HepG2 (cell line): ENCODE data around the gene CDC14B. TPM values are rescaled to one million over a fixed set of nuclear protein-coding genes. Genes with fewer than 3 reads are reported as not detected.

Source experiments
- ATAC-seq: fragments of 200-7000 bp; cut with Tn5 transposase; 3 replicates; pipeline ENCODE4 v1.9.1; 2020; ENCODE audit warnings: mild to moderate bottlenecking, moderate library complexity
- BruUV-seq: library from RNA; stranded (reverse); fragments of 400-500 nt; replicated peaks from 2 replicates; lab custom pipeline; 2021; lab: Mats Ljungman, UMichigan
- CTCF ChIA-PET: fragments of 300-600 bp; formaldehyde crosslinking; extraction: SDS; loops from one replicate; lab custom pipeline; 2021; ENCODE audit warnings: low total read pairs, inconsistent platforms, low intra/inter-chr PET ratio; lab: Yijun Ruan, JAX
- POLR2A ChIA-PET: fragments of 350-600 bp; sonication (Branson Sonifier 250); formaldehyde crosslinking; loops from one replicate; lab custom pipeline; 2020; ENCODE audit warnings: antibody characterized with exemption, inconsistent platforms; lab: Yijun Ruan, JAX
- DNase-seq: peaks from one replicate; pipeline ENCODE4 v3.0.0-alpha.2; 2015; ENCODE audit warnings: low spot score
- FAIRE-seq: peaks from 3 replicates; lab custom pipeline; 2011; peaks lifted over from hg19 to GRCh38; lab: Jason Lieb, UNC
- H2AFZ ChIP-seq: one replicate; pipeline ENCODE4 v1.6.1; 2011; ENCODE audit warnings: low read length, inconsistent platforms
- H3K27ac ChIP-seq: fragments of 300-600 bp; 3 replicates; pipeline ENCODE4 v1.8.0; 2011; ENCODE audit warnings: mixed run types, mild to moderate bottlenecking, mixed read lengths, low read length, inconsistent platforms; ENCODE audit not compliant: insufficient read depth; ENCODE audit errors: extremely low read length
- H3K27me3 ChIP-seq, 2 experiments: fragments of 200-600 bp in 1 of 2; 2 replicates in 1 of 2; 3 replicates in 1 of 2; pipeline versions ENCODE4 v1.6.0 to v1.8.0; 2011; ENCODE audit warnings: low read length in 2 of 2, mild to moderate bottlenecking in 2 of 2, moderate library complexity in 2 of 2, inconsistent platforms in 1 of 2; ENCODE audit not compliant: insufficient read depth in 2 of 2, control insufficient read depth in 1 of 2
- H3K36me3 ChIP-seq, 2 experiments: fragments of 200-600 bp in 1 of 2; replicated peaks in 1 of 2; 2 replicates in 1 of 2; 3 replicates in 1 of 2; pipeline versions ENCODE4 v1.5.1 to v1.8.0; 2011; ENCODE audit warnings: low read length in 2 of 2, inconsistent platforms in 1 of 2; ENCODE audit not compliant: insufficient read depth in 2 of 2, control insufficient read depth in 1 of 2
- H3K4me1 ChIP-seq: 2 replicates; pipeline ENCODE4 v1.5.1; 2012; ENCODE audit warnings: low read length, inconsistent platforms; ENCODE audit not compliant: insufficient read depth
- H3K4me2 ChIP-seq: 2 replicates; pipeline ENCODE4 v1.6.0; 2011; ENCODE audit warnings: low read depth, low read length, inconsistent platforms
- H3K4me3 ChIP-seq, 3 experiments: fragments of 200-600 bp in 1 of 3; sonication (generic), shearing (Covaris generic) in 1 of 3; replicated peaks in 1 of 3; 2 replicates each; pipeline ENCODE4 v1.5.1; 2011 to 2016; ENCODE audit warnings: low read length in 3 of 3, inconsistent platforms in 2 of 3, low read depth in 2 of 3, mild to moderate bottlenecking in 2 of 3, control low read depth in 1 of 3, mixed read lengths in 1 of 3; ENCODE audit not compliant: insufficient read depth in 1 of 3
- H3K79me2 ChIP-seq: one replicate; pipeline ENCODE4 v1.6.1; 2011; ENCODE audit warnings: low read length, inconsistent platforms; ENCODE audit not compliant: insufficient read depth
- H3K9ac ChIP-seq: 2 replicates; pipeline ENCODE4 v1.6.0; 2011; ENCODE audit warnings: mild to moderate bottlenecking, low read depth, low read length, inconsistent platforms; ENCODE audit not compliant: insufficient read depth
- H3K9me3 ChIP-seq: 2 replicates; pipeline ENCODE4 v1.5.1; 2012; ENCODE audit warnings: mild to moderate bottlenecking, low read length
- H4K20me1 ChIP-seq: 2 replicates; pipeline ENCODE4 v1.6.0; 2011; ENCODE audit warnings: inconsistent platforms, mild to moderate bottlenecking, low read length, moderate library complexity; ENCODE audit not compliant: insufficient read depth
- HMGXB3 ChIP-seq: sonication (generic); formaldehyde crosslinking; IDR thresholded peaks from 2 replicates; pipeline ENCODE4 v1.4.0; 2020; ENCODE audit warnings: missing genetic modification reagents, borderline replicate concordance
- KMT2A ChIP-seq: sonication (generic); formaldehyde crosslinking; IDR thresholded peaks from 2 replicates; pipeline ENCODE4 v1.4.0; 2020; ENCODE audit warnings: missing genetic modification reagents
- PBX2 ChIP-seq: IDR thresholded peaks from 2 replicates; pipeline ENCODE4 v1.6.1; 2016; ENCODE audit warnings: control low read depth
- PHF21A ChIP-seq: sonication (generic); formaldehyde crosslinking; IDR thresholded peaks from 2 replicates; pipeline ENCODE4 v1.5.0; 2020; ENCODE audit warnings: mild to moderate bottlenecking, missing genetic modification reagents
- RAD21 ChIP-seq: fragments of 450-650 bp; formaldehyde crosslinking; IDR thresholded peaks from 2 replicates; pipeline ENCODE4 v1.5.0; 2020; ENCODE audit warnings: mild to moderate bottlenecking
- SIN3A ChIP-seq: IDR thresholded peaks from 2 replicates; pipeline ENCODE4 v1.6.1; 2011; ENCODE audit warnings: low read depth, mild to moderate bottlenecking, control low read depth, low read length, borderline replicate concordance
- ZFAT ChIP-seq: sonication (generic); formaldehyde crosslinking; conservative IDR thresholded peaks from 2 replicates; pipeline ENCODE4 v1.8.1; 2023; ENCODE audit warnings: missing genetic modification reagents, inconsistent platforms
- ZFX ChIP-seq: sonication (generic); formaldehyde crosslinking; IDR thresholded peaks from 2 replicates; pipeline ENCODE4 v1.4.0; 2020; ENCODE audit warnings: mild to moderate bottlenecking, low read depth, missing genetic modification reagents, moderate library complexity
- ZFY ChIP-seq: sonication (generic); formaldehyde crosslinking; IDR thresholded peaks from 2 replicates; pipeline ENCODE4 v1.4.0; 2020; ENCODE audit warnings: missing genetic modification reagents
- ZNF430 ChIP-seq: sonication (generic); formaldehyde crosslinking; IDR thresholded peaks from 2 replicates; pipeline ENCODE4 v1.9.0; 2021; ENCODE audit warnings: mild to moderate bottlenecking, missing genetic modification reagents
- ZNF678 ChIP-seq: sonication (generic); formaldehyde crosslinking; IDR thresholded peaks from 2 replicates; pipeline ENCODE4 v1.4.0; 2020; ENCODE audit warnings: mild to moderate bottlenecking, missing genetic modification reagents
- WGBS: methylation state at CpG from one replicate; pipeline ENCODE4 v1.1.6; 2017; ENCODE audit warnings: low lambda C conversion rate; 5-methylcytosine and 5-hydroxymethylcytosine counted together
- in situ Hi-C: cut with HindIII; loops from 2 replicates; pipeline ENCODE4 v1.10.0; 2017; ENCODE audit warnings: low pct_unique_long_range_greater_than_20kb; ENCODE audit not compliant: extremely low pct_ligation_motif_present
- intact Hi-C: fragments of 100-400 bp; cut with micrococcal nuclease; formaldehyde crosslinking; loops from one replicate; pipeline ENCODE4 v1.10.0; 2022; ENCODE audit not compliant: unreplicated experiment
- polyA plus RNA-seq, 8 experiments: library from polyadenylated mRNA; depleted of rRNA in 3 of 8; stranded (reverse) in 7 of 8; unstranded in 1 of 8; fragments of >200 nt; fragmentation: Illumina TruSeq in 4 of 8; extraction: Trizol in 4 of 8; gene quantifications; 2 replicates each; pipeline versions ENCODE4 v1.2.1 to v1.2.3, GENCODE V29; 2011 to 2016; ENCODE audit warnings: low read depth in 4 of 8, missing spikeins in 1 of 8, mixed read lengths in 1 of 8; ENCODE audit not compliant: insufficient read depth in 1 of 8
- total RNA-seq, 5 experiments: library from RNA; depleted of rRNA; stranded (reverse); fragments of >200 nt; fragmentation: Illumina TruSeq; extraction: Trizol; gene quantifications; 2 replicates each; pipeline ENCODE4 v1.2.3, GENCODE V29; 2016; ENCODE audit warnings: low read depth in 1 of 5
- TF ChIP-seq, protein P1 (sequence below): IDR thresholded peaks from 2 replicates; pipeline ENCODE4 v1.6.1; 2016; ENCODE audit warnings: low read depth, borderline replicate concordance

CDC14B gene
- total and polyA plus RNA-seq, 2 of the 13 experiments (the other 11 are each of a cell fraction or from before 2014, with no cell fraction given), result 25.8 to 33.3 TPM

DNA sequence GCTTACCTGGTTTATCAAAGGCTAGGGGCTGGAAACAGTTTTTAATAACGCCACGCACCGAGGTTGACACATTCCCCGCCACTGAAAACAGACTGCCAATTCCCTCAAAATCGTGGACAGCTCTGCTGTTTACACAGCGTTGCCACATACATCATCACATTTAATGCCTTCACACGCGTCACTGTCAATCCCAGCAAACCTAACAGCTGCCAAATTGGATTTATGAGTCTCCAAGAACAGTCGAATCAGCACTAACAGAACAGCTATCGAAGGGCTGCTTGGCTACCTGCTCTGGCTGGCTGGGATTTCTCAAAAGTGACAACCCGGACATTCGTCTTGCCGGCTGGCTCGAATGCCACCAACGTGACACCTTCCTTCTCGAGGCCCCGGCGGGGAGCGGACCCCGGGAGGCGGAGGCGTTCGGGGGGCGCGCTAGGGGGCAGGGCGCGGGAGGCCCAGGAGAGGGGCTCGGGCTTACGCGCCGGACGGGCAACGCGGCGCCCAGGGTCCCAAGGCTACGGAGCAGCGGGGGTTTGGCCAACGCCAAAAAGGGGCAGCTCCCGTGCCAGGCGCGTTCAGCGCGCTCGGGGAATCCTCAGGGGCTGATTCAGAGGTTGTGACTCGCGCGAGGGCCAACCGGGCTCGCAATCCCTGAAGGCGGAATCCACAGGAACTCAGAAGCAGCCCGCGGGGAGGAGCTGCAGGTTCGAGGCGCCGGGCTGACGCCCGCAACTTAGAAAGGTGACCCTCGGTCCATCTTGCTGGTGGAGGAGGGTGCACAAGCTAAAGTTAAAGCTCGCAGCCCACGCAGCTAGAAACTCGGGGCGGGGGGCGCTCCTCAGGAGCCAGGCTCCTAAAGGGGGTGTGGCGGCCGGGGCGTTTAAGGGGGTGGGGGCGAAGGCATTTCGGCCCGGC lies 1.2 kb downstream of the CDC14B start (continued):
- TF ChIP-seq SIN3A (peak; percentile 79; the same call in 1 of the 2 replicates), HMGXB3 (CRISPR knock-in tag) (no peak), PHF21A (CRISPR knock-in tag) (0 out of 2 replicates have a peak, but pooled peaks have one; percentile 40), ZFAT (CRISPR knock-in tag) (no peak)

GRCh38 chr9:96617439-96618185 lies 2.0 kb downstream of the CDC14B start:
- H3K4me2 ChIP-seq, result peak overlapping the region; percentile 82
- no peak for DNase-seq
- TF ChIP-seq PBX2 (CRISPR knock-in tag) (no peak), ZNF678 (CRISPR knock-in tag) (0 out of 2 replicates have a peak, but pooled peaks have one; percentile 9), KMT2A (0 out of 2 replicates have a peak, but pooled peaks have one; percentile 16), RAD21 (CRISPR knock-in tag) (no peak), ZNF430 (peak; percentile 8; the same call in 1 of the 2 replicates), ZFY (CRISPR knock-in tag) (0 out of 2 replicates have a peak, but pooled peaks have one; percentile 8), ZFX (CRISPR knock-in tag) (peak; percentile 39; the same call in 1 of the 2 replicates)
- TF ChIP-seq, protein P1, sequence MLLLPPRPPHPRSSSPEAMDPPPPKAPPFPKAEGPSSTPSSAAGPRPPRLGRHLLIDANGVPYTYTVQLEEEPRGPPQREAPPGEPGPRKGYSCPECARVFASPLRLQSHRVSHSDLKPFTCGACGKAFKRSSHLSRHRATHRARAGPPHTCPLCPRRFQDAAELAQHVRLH, result peak; percentile 14; the same call in 1 of the 2 replicates
- peak; percentile 32 for ATAC-seq
- peaks cover 26% of the 10 kb centered on the region for H4K20me1 ChIP-seq
- intact Hi-C loops (loop anchor here (2.0 to 5.0 kb wide), 3 partner anchors 35 to 165 kb away; partner anchors contain the start of gene HABP4), in situ Hi-C loops (no loop called here)
- no peak overlapping the region for H2AFZ ChIP-seq
- peaks cover 61% of the 10 kb centered on the region for H3K79me2 ChIP-seq
- H3K4me3 ChIP-seq, result peak overlapping the region; percentile 85 to 89 (median 87)
- H3K36me3 ChIP-seq, result no peaks in the 10 kb centered on the region
- H3K9me3 ChIP-seq, result no peaks in the 10 kb centered on the region
- FAIRE-seq, result no peak
- POLR2A ChIA-PET, result interaction anchor here (1.3 to 3.9 kb wide), 3 partner anchors 38 to 168 kb away, joined by 4 to 21 read pairs (median 5); partner anchors contain the start of gene PRXL2C
- CTCF ChIA-PET, result no interaction called here
- TSS peak; percentile 52 for BruUV-seq
- H3K9ac ChIP-seq, result peak overlapping the region; percentile 83
- no peaks in the 10 kb centered on the region; a peak in 1 of 5 replicates for H3K27me3 ChIP-seq
- peak overlapping the region; percentile 65 for H3K27ac ChIP-seq
- 5% methylated on average over 17 of the region's 22 CpGs for WGBS
- H3K4me1 ChIP-seq, result peaks cover 55% of the 10 kb centered on the region
